Activated CD8-positive, alpha-beta memory T cell treated with anti-CD3 and anti-CD28 coated beads, Interleukin-2, amount 10 ng/mL, durations not matched to agents 7 days and 5 days (primary cell): ENCODE results near the gene CLIP2. TPM values are rescaled to one million over a fixed set of nuclear protein-coding genes. Genes with fewer than 3 reads are reported as not detected.

Experiments used
- ATAC-seq: fragments of 150-1000 bp; cut with Tn5 transposase; one replicate; pipeline ENCODE4 v1.10.0; 2021; ENCODE audit warnings: moderate library complexity
- CTCF ChIA-PET: fragments of 350-600 bp; sonication (Branson Sonifier 250); formaldehyde crosslinking; loops from one replicate; lab custom pipeline; 2021; ENCODE audit warnings: antibody characterized with exemption; lab: Charles Lee
- DNase-seq: peaks from one replicate; pipeline ENCODE4 v3.0.0-alpha.2; 2020
- H3K27ac Mint-ChIP-seq: one replicate; pipeline ENCODE4 v1.8.0; 2021; ENCODE audit warnings: mild to moderate bottlenecking, mixed read lengths
- H3K27me3 Mint-ChIP-seq: one replicate; pipeline ENCODE4 v1.8.0; 2021; ENCODE audit warnings: mixed read lengths
- H3K36me3 Mint-ChIP-seq: one replicate; pipeline ENCODE4 v1.8.0; 2021; ENCODE audit warnings: mild to moderate bottlenecking, mixed read lengths
- H3K4me1 Mint-ChIP-seq: one replicate; pipeline ENCODE4 v1.8.0; 2021; ENCODE audit warnings: mixed read lengths
- H3K4me3 Mint-ChIP-seq: one replicate; pipeline ENCODE4 v1.8.0; 2021; ENCODE audit warnings: mild to moderate bottlenecking, moderate library complexity, mixed read lengths
- H3K9me3 Mint-ChIP-seq: one replicate; pipeline ENCODE4 v1.8.0; 2022; ENCODE audit warnings: low read depth, mixed read lengths
- total RNA-seq, 2 experiments: library from RNA; stranded (reverse); gene quantifications; one replicate each; pipeline ENCODE4 v1.2.3, GENCODE V29; 2021

CLIP2 gene
- total RNA-seq, 2 experiments from 2014 or later = 1.9 to 4.6 TPM

DNA sequence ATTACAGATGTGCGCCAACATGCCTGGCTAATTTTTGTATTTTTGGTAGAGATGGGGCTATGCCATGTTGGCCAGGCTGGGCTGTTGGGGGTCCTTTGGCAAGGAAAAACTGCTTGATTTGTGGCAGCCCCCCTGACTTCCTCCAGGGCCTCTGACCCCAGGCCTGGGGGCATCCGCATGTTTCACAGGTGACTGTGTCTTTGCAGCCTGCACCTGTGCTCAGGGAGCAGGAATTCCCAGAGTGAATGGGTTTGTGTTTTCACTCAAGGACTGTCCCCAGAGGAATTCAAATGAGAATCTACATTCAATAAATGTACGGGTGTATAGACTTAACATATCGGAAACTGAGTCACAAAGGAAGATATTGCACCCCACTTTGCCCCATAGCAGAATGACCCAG lies 11.6 kb upstream of the CLIP2 start:
- no peaks in the 10 kb centered on the region for H3K9me3 Mint-ChIP-seq
- peaks cover 5% of the 10 kb centered on the region for H3K27me3 Mint-ChIP-seq
- H3K36me3 Mint-ChIP-seq = no peaks in the 10 kb centered on the region
- DNase-seq (no peak), ATAC-seq (no peak)
- CTCF ChIA-PET = no interaction called here
- no peak overlapping the region for H3K4me3 Mint-ChIP-seq
- peaks cover 3% of the 10 kb centered on the region for H3K4me1 Mint-ChIP-seq
- H3K27ac Mint-ChIP-seq = no peak overlapping the region

DNA sequence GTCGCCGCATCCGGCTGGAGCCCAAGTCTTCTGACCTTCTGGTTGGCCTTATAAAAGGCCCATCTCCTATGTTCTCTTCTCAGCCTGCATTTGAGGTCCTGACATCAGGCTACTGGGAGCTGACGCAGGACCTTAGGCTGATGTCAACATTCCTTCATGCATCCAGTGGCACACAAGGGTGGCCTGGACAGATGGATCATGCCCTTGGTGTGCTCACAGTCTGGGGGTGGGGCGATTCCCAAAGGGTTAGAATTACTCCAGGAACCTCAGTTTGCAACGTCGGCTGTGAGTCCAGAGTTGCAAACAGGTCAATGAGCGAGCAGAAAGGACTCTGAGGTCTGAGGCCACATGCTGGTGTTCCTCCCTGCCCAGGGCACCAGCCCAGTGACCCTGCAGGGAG lies 8.2 kb upstream of the CLIP2 start:
- Mint-ChIP-seq H3K4me3 (no peak overlapping the region), H3K27ac (no peak overlapping the region), H3K9me3 (no peaks in the 10 kb centered on the region), H3K4me1 (no peaks in the 10 kb centered on the region), H3K27me3 (peaks cover 3% of the 10 kb centered on the region), H3K36me3 (no peaks in the 10 kb centered on the region)
- DNase-seq = no peak
- CTCF ChIA-PET = interaction anchor here (1.2 to 1.6 kb wide), 2 partner anchors 75 to 120 kb away, joined by 3 to 4 read pairs; no protein-coding TSS in a partner anchor
- no peak for ATAC-seq

- H3K4me3 Mint-ChIP-seq = no peak overlapping the region
Observed at GRCh38 chr7:74282748-74283459, 6.3 kb upstream of the CLIP2 start.

GRCh38 chr7:74283858-74284447 lies 5.3 kb upstream of the CLIP2 start:
- Mint-ChIP-seq H3K36me3 (no peaks in the 10 kb centered on the region), H3K4me3 (no peak overlapping the region), H3K27ac (no peak overlapping the region), H3K27me3 (peaks cover 22% of the 10 kb centered on the region), H3K4me1 (peaks cover 9% of the 10 kb centered on the region), H3K9me3 (no peaks in the 10 kb centered on the region)
- CTCF ChIA-PET = interaction anchor here (1.0 to 1.4 kb wide), 2 partner anchors 10 to 77 kb away, joined by 3 to 4 read pairs; no protein-coding TSS in a partner anchor
- ATAC-seq (no peak), DNase-seq (no peak)

More at GRCh38 chr7:74282748-74283459, 6.3 kb upstream of the CLIP2 start:
- ATAC-seq (no peak), DNase-seq (no peak)
- Mint-ChIP-seq H3K27me3 (peaks cover 11% of the 10 kb centered on the region), H3K36me3 (no peaks in the 10 kb centered on the region), H3K4me1 (peaks cover under 1% of the 10 kb centered on the region), H3K9me3 (no peaks in the 10 kb centered on the region), H3K27ac (no peak overlapping the region)
- CTCF ChIA-PET = interaction anchor here (1.4 kb wide), 1 partner anchor 9 kb away, joined by 4 read pairs; no protein-coding TSS in a partner anchor

DNA sequence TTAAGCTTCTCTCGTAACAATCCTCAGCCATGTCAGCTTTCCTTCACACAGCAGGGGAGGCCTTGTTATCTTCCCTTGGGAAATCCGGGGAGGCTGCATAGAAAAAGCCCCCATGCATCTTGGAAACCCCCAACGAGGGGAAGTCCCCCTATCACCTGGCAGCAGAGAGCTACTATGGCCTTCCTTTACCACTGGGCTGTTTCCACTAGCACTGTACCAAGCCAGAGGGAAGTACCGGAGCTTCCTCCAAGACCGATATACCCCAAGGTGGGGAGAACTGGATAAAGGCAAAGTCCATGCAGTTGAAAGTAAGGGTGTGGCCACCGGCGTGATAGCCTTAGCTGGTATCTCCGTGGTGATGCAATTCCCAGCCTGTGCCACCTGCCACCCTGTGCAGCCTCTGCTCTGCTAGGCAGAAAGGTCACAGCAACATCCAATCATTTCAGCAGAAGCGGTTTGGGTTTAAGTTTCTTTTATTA lies 4.4 kb upstream of the CLIP2 start:
- peaks cover 20% of the 10 kb centered on the region for H3K27me3 Mint-ChIP-seq
- no peak overlapping the region for H3K27ac Mint-ChIP-seq
- H3K36me3 Mint-ChIP-seq = no peaks in the 10 kb centered on the region
- DNase-seq (no peak), ATAC-seq (no peak)
- H3K4me1 Mint-ChIP-seq = peaks cover 11% of the 10 kb centered on the region
- H3K9me3 Mint-ChIP-seq = no peaks in the 10 kb centered on the region
- CTCF ChIA-PET = no interaction called here
- no peak overlapping the region for H3K4me3 Mint-ChIP-seq

- Mint-ChIP-seq H3K4me1 (peaks cover 15% of the 10 kb centered on the region), H3K27me3 (peaks cover 31% of the 10 kb centered on the region), H3K9me3 (no peaks in the 10 kb centered on the region), H3K4me3 (no peak overlapping the region), H3K36me3 (no peaks in the 10 kb centered on the region), H3K27ac (no peak overlapping the region)
- CTCF ChIA-PET = interaction anchor here (1.2 kb wide), 1 partner anchor 10 kb away, joined by 8 read pairs; no protein-coding TSS in a partner anchor
- DNase-seq (no peak), ATAC-seq (no peak)
Observed at GRCh38 chr7:74286131-74286530, 3.1 kb upstream of the CLIP2 start.

DNA sequence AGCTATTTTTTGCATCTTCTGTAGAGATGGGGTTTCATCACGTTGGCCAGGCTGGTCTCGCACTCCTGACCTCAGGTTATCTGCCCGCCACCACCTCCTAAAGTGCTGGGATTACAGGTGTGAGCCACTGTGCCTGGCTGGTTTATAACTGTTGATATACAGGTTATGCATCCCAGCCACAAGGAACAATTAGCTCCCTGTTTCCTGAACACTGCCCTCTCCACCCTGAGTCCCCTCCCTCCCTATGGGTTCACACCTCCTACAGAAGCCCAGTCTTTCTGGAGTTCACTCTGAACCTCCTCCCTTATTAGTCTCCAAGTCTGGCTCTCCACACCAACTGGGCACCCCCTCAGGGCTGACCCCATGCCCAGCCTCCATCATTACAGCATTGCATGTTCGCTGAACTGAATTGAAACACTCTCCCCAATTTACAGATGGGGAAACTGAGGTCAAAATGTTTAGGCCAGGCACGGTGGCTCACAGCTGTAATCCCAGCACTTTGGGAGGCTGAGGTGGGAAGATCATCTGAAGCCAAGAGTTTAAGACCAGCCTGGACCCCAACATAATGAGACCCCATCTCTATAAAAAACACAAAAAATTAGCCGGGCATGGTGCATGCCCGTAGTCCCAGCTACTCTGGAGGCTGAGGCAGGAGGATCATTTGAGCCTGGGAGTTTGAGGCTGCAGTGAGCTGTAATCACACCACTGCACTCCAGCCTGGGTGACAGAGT lies 1.7 kb upstream of the CLIP2 start:
- H3K27ac Mint-ChIP-seq = no peak overlapping the region
- DNase-seq (no peak), ATAC-seq (no peak)
- CTCF ChIA-PET = interaction anchor here (1.1 to 4.3 kb wide), 6 partner anchors 8 to 114 kb away, joined by 4 to 28 read pairs (median 10); no protein-coding TSS in a partner anchor
- peaks cover 43% of the 10 kb centered on the region for H3K27me3 Mint-ChIP-seq
- no peaks in the 10 kb centered on the region for H3K9me3 Mint-ChIP-seq
- H3K4me3 Mint-ChIP-seq = no peak overlapping the region
- H3K4me1 Mint-ChIP-seq = peaks cover 15% of the 10 kb centered on the region
- H3K36me3 Mint-ChIP-seq = no peaks in the 10 kb centered on the region

GRCh38 chr7:74288034-74288881 lies 949 bp upstream of the CLIP2 start:
- peak overlapping the region; percentile 58 for H3K27ac Mint-ChIP-seq
- H3K4me1 Mint-ChIP-seq = peaks cover 16% of the 10 kb centered on the region
- CTCF ChIA-PET = interaction anchor here (1.1 to 4.3 kb wide), 5 partner anchors 9 to 113 kb away, joined by 4 to 28 read pairs (median 11); no protein-coding TSS in a partner anchor
- ATAC-seq (no peak), DNase-seq (no peak)
- H3K36me3 Mint-ChIP-seq = no peaks in the 10 kb centered on the region
- H3K4me3 Mint-ChIP-seq = peak overlapping the region; percentile 74
- H3K27me3 Mint-ChIP-seq = peaks cover 48% of the 10 kb centered on the region
- H3K9me3 Mint-ChIP-seq = no peaks in the 10 kb centered on the region

GRCh38 chr7:74289659-74290552 lies 699 bp downstream of the CLIP2 start:
- Mint-ChIP-seq H3K27ac (no peak overlapping the region), H3K36me3 (no peaks in the 10 kb centered on the region), H3K4me3 (no peak overlapping the region), H3K9me3 (no peaks in the 10 kb centered on the region), H3K27me3 (peaks cover 53% of the 10 kb centered on the region), H3K4me1 (peaks cover 20% of the 10 kb centered on the region)
- no peak for ATAC-seq
- CTCF ChIA-PET = interaction anchor here (1.2 to 4.3 kb wide), 4 partner anchors 15 to 84 kb away, joined by 3 to 28 read pairs (median 17); no protein-coding TSS in a partner anchor
- DNase-seq = no peak

GRCh38 chr7:74290553-74290950 lies 1.3 kb downstream of the CLIP2 start:
- CTCF ChIA-PET = interaction anchor here (1.2 to 4.3 kb wide), 2 partner anchors 22 to 85 kb away, joined by 3 to 23 read pairs; no protein-coding TSS in a partner anchor
- H3K27ac Mint-ChIP-seq = no peak overlapping the region
- H3K27me3 Mint-ChIP-seq = peaks cover 53% of the 10 kb centered on the region
- no peak overlapping the region for H3K4me3 Mint-ChIP-seq
- H3K9me3 Mint-ChIP-seq = no peaks in the 10 kb centered on the region
- peaks cover 20% of the 10 kb centered on the region for H3K4me1 Mint-ChIP-seq
- no peaks in the 10 kb centered on the region for H3K36me3 Mint-ChIP-seq
- ATAC-seq (no peak), DNase-seq (no peak)

GRCh38 chr7:74290981-74291441 lies 1.8 kb downstream of the CLIP2 start:
- DNase-seq = no peak
- no peak overlapping the region for H3K4me3 Mint-ChIP-seq
- H3K9me3 Mint-ChIP-seq = no peaks in the 10 kb centered on the region
- peaks cover 20% of the 10 kb centered on the region for H3K4me1 Mint-ChIP-seq
- no peak overlapping the region for H3K27ac Mint-ChIP-seq
- CTCF ChIA-PET = interaction anchor here (1.2 to 4.3 kb wide), 2 partner anchors 23 to 85 kb away, joined by 3 to 23 read pairs; no protein-coding TSS in a partner anchor
- no peaks in the 10 kb centered on the region for H3K36me3 Mint-ChIP-seq
- H3K27me3 Mint-ChIP-seq = peaks cover 53% of the 10 kb centered on the region
- no peak for ATAC-seq
